A204.1 (cell line): ENCODE results near the gene GGCT.

Experiments
- FAIRE-seq: peaks from 2 replicates; lab custom pipeline; 2012; peaks lifted over from hg19 to GRCh38; lab: Jason Lieb, UNC

Gene GGCT

GRCh38 chr7:30478349-30479201, 26.1 kb downstream of the GGCT start, which contains the start of gene NOD1:
Gene NOD1, minus strand, starts transcription at chr7:30478784. Its CDS starts 21,863 bp downstream, at chr7:30456921.
- FAIRE-seq = no peak

GRCh38 chr7:30476459-30477145, 28.0 kb downstream of the GGCT start:
- FAIRE-seq = no peak

DNA sequence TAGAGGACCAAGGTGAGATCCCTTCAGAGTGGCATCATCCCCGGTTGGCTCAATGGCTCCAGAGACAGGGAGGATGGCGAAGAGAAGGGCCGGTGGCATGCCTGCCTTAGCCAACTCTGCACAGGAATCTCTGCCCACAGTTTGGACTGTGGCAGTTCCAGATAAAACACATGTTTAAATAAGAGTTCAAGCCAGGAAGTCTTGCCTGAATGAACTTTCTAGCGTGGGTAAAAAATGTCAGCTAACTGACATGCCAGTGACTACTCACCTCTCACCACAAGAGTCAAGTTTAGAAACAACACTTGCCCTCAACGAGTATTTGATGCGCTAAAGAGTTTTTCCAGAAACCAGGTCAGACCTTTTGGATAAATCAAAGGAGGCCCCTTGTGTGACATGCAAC, 29.0 kb downstream of the GGCT start:
- no peak for FAIRE-seq

DNA sequence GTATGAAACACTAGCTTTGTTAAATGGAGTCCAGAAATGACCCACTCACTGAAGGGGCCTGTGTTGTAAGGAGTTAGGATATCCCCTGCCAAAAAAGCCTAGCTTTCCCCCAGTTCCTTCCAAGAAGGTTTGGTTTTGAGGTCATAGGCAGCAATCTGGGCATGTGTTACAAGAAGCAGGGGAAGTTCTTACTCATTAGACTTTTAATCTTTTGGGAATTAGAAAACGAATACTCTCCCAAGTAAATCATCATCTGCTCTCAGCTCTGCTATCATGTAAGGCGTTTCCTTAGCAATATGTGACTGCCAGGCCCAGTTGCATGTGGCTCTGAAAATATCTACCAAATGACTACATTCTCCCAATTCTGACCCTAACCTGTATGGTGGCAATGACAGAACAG, 29.7 kb downstream of the GGCT start:
- no peak for FAIRE-seq

GRCh38 chr7:30474485-30474884, 30.1 kb downstream of the GGCT start:
- no peak for FAIRE-seq

DNA sequence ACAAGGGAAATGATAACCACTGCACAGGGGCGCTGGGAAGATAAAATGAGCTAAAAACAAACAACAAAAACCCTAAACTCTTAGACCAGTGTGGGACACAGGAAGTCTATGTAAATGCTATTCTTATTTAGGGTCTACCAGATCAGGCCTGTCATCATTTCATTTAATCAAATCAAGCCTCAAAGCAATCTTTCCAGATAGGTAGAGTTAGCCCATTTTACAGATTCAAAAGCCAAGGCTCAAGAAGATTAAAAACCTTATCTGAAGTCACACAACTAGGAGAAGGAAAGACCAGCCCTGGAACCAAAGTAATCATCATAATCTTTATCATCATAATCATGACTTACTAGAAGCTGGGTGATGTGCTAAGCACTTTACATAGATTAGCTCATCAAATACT, 30.7 kb downstream of the GGCT start:
- no peak for FAIRE-seq

DNA sequence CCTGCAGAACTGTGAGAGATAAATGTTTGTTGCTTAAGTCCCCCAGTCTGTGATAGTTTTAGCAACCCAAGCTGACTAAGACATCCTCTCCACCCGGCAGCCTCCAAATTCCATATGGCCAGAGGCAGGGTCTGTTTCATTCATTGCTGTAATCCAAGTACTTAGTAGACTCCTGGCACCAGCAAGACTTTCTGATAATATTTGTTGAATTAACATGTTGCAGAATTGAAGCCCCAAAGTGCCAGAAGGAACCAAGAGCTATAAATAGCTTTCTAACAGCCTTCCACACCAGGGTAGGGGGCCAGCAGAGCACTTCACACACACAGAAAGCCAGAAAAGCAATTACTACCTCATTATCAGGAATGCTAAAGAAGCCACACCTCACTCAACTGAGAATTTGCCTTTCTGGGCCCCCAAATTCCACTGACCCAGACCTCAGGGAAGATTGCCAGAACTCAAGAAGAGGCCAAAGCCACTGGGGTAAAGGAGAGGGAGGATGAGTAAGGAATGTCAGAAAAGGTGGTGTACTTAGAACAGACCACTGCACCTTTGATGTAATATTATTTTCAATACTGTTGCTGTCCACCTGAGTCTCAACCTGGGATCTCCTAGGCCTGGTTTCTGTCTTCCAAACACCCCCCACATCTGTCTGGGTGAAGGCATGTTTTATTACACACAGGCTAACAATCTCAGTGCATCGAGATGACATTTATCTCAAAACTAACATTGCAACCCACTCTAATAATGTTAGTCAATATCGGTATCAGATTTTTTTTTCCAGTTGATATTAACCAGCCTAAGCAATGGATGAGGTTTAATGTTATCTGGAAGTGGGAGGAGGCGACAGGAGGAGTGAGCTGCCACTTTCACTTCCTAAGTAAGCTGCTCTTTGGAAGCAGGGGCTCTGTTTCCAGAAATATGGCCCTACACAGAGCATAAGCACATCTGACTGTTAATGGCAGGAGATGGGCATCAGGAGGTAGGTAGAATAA, 31.5 kb downstream of the GGCT start:
- FAIRE-seq = no peak

DNA sequence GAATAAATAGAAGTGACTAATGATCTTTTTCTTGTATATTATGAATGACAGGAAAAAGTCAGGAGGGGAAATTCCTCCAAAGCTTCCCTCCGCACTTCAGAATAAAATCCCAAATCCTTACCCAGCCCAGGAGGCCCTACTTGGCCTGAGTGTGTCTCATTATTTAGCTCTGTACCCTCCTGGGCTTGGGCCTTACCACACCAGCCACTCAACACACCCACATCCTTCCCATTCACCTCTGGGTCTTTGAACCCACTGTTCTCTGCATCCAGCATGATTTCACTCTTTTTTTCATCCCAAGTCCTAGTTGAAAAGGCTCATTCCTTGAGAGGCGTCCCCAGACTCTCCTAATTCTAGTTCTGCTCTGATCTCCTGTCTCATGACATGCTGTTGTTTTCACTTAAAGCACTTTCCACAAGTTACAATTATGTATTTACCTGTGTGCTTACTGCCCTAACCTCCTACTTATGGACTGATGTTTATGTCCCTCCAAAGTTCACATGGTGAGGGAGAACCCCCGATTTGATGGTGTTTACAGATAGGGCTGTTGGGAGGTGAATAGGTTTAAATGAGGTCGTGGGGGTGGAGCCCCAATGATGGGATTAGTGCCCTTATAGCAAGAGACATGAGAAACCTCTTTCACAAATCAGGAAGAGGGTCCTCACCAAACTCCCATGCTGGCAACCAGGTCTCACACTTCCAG, 32.4 kb downstream of the GGCT start:
- FAIRE-seq = no peak

GRCh38 chr7:30471205-30471604, 33.4 kb downstream of the GGCT start:
- FAIRE-seq = no peak

GRCh38 chr7:30470771-30471170, 33.9 kb downstream of the GGCT start:
- no peak for FAIRE-seq

GRCh38 chr7:30470163-30470770, 34.4 kb downstream of the GGCT start:
- FAIRE-seq = no peak

- no peak for FAIRE-seq
Measured at GRCh38 chr7:30469303-30469702, 35.3 kb downstream of the GGCT start.

- FAIRE-seq = no peak
Measured at GRCh38 chr7:30468791-30469190, 35.8 kb downstream of the GGCT start.

DNA sequence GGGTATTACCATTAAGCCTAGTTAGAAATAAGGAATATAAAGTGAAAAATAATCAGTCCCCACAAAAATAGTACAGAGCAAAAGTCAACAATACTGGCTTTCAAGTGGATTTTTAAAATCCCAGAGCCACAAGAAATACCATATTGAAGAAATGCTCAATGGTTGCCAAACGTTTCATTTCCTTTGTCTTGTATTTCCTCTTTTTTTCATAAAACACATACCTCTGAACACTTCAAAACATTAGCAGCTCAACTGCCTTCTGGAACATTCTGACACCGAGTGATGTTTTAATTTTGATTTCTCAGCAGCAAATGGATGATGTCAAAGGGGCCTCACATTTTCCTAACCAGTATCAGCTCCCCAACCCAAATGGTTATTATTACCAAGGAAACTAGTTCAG, 36.6 kb downstream of the GGCT start:
- no peak for FAIRE-seq

- FAIRE-seq = no peak
Measured at GRCh38 chr7:30467271-30467670, 37.4 kb downstream of the GGCT start.

- no peak for FAIRE-seq
Measured at GRCh38 chr7:30466266-30466665, 38.4 kb downstream of the GGCT start.

DNA sequence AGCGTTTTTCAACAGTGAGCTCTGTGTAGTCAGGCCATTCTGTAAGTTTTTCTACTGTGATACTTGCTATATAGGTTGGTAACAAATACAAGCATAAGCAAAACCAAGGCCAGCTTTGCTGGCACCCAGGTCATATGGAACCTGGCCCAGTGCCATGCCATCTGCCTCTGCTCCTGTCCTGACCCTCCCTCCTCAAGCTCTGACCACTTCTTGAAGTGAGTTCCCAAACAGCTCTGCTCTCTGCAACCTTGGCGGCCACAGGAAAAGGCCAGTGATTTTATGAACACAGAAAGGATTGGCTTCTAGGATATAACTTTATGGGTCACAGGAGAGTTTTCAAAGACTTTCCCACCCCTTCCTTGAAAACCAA, 38.8 kb downstream of the GGCT start:
- no peak for FAIRE-seq

GRCh38 chr7:30465046-30465810, 39.4 kb downstream of the GGCT start:
- FAIRE-seq = no peak

- FAIRE-seq = no peak
Measured at GRCh38 chr7:30464231-30464671, 40.4 kb downstream of the GGCT start.

DNA sequence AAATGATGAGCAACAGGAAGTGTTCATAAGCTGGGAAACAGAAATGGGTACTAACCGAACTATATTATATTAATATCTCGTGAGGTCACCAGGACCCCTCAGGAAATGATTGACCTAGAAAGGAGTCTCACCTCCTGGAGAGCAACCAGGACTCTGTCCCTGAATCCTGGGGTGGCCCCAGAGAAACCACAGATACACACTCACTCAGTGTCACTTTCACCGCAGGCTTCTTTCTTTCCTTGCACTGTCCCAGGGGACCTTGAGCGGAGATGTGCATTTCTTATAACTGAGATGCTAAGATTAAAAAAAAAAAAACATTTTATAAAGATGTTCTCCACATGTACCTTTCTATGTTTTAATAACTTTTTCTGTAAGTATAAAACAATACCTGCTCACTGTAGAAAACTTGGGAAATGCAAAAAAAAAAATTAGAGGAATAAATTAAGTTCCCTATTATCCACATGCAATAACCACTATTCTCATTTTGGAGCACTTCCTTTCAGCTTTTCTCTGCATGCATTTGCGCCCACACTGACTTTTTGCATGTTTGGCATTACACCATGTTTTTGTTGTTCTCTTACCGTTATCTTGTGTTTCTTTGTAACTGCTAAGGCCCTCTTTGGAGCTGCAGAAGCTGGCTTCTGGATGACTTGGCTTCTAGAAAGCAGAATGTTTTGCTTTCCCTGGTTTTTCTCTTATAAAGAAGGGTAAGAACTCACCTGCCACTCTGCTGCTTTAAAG, 41.1 kb downstream of the GGCT start:
- FAIRE-seq = no peak
